SK-N-SH (cell line): ENCODE results near the gene KCNA5. TPM values are rescaled to one million over a fixed set of nuclear protein-coding genes. Genes with fewer than 3 reads are reported as not detected.

Experiments used
- CTCF ChIA-PET: fragments of 300-600, 350-600 bp; formaldehyde crosslinking; extraction: SDS; loops from one replicate; lab custom pipeline; 2021; lab: Yijun Ruan, JAX
- POLR2A ChIA-PET: fragments of 350-600 bp; sonication (Branson Sonifier 250); formaldehyde crosslinking; extraction: SDS; loops from one replicate; lab custom pipeline; 2020; ENCODE audit warnings: antibody characterized with exemption, inconsistent platforms; lab: Yijun Ruan, JAX
- DNase-seq: peaks from one replicate; pipeline ENCODE4 v3.0.0; 2012
- H2AFZ ChIP-seq: fragments of 200-600 bp; sonication (generic); 2 replicates; pipeline ENCODE4 v1.8.1; 2016; ENCODE audit warnings: antibody characterized with exemption, mild to moderate bottlenecking, low read depth
- H3F3A ChIP-seq: fragments of 200-600 bp; sonication (generic); replicated peaks from 2 replicates; pipeline ENCODE3; 2016; ENCODE audit warnings: antibody characterized with exemption, mild to moderate bottlenecking; ENCODE audit not compliant: insufficient read depth
- H3K27ac ChIP-seq, 2 experiments: fragments of 200-500 bp in 1 of 2; fragments of 200-600 bp in 1 of 2; sonication (Bioruptor generic) in 1 of 2; sonication (generic), shearing (Covaris generic) in 1 of 2; 2 replicates each; pipeline versions ENCODE4 v1.5.1 to v1.6.1; 2014 to 2016; ENCODE audit warnings: low read depth in 2 of 2, inconsistent platforms in 1 of 2, low read length in 1 of 2, mild to moderate bottlenecking in 1 of 2, mixed read lengths in 1 of 2
- H3K27me3 ChIP-seq: fragments of 200-600 bp; sonication (generic), shearing (Covaris generic); 2 replicates; pipeline ENCODE4 v1.6.1; 2016; ENCODE audit warnings: mixed run types; ENCODE audit not compliant: insufficient read depth
- H3K36me3 ChIP-seq, 2 experiments: fragments of 200-500 bp in 1 of 2; fragments of 200-600 bp in 1 of 2; sonication (Bioruptor generic) in 1 of 2; sonication (generic) in 1 of 2; replicated peaks in 1 of 2; 2 replicates each; pipeline versions ENCODE3 to v1.5.1; 2014 to 2016; ENCODE audit warnings: low read length in 1 of 2, mild to moderate bottlenecking in 1 of 2; ENCODE audit not compliant: insufficient read depth in 2 of 2, control insufficient read depth in 1 of 2
- H3K4me1 ChIP-seq, 2 experiments: fragments of 200-500 bp in 1 of 2; fragments of 200-600 bp in 1 of 2; sonication (Bioruptor generic) in 1 of 2; sonication (generic), shearing (Covaris generic) in 1 of 2; 2 replicates each; pipeline versions ENCODE4 v1.5.1 to v1.6.1; 2014 to 2016; ENCODE audit warnings: low read depth in 1 of 2, low read length in 1 of 2, mixed run types in 1 of 2; ENCODE audit not compliant: insufficient read depth in 2 of 2, control insufficient read depth in 1 of 2
- H3K4me2 ChIP-seq: fragments of 200-600 bp; sonication (generic), shearing (Covaris generic); 2 replicates; pipeline ENCODE4 v1.6.1; 2017; ENCODE audit warnings: mixed run types
- H3K4me3 ChIP-seq, 2 experiments: fragments of 200-500 bp in 1 of 2; fragments of 200-600 bp in 1 of 2; sonication (Bioruptor generic) in 1 of 2; sonication (generic), shearing (Covaris generic) in 1 of 2; 2 replicates each; pipeline versions ENCODE4 v1.5.1 to v1.8.1; 2014 to 2016; ENCODE audit warnings: low read depth in 2 of 2, inconsistent platforms in 1 of 2, low read length in 1 of 2, mild to moderate bottlenecking in 1 of 2, mixed read lengths in 1 of 2, moderate library complexity in 1 of 2
- H3K79me2 ChIP-seq: fragments of 200-600 bp; sonication (generic); 2 replicates; pipeline ENCODE4 v1.8.1; 2017; ENCODE audit warnings: mild to moderate bottlenecking; ENCODE audit not compliant: insufficient read depth
- H3K9ac ChIP-seq: fragments of 200-600 bp; sonication (generic); 2 replicates; pipeline ENCODE4 v1.6.1; 2017; ENCODE audit warnings: mixed run types
- H3K9me2 ChIP-seq: fragments of 200-600 bp; sonication (generic); 2 replicates; pipeline ENCODE4 v1.6.1; 2017; ENCODE audit warnings: mixed run types
- H3K9me3 ChIP-seq: fragments of 200-600 bp; sonication (generic); 2 replicates; pipeline ENCODE4 v1.6.1; 2017; ENCODE audit warnings: mixed run types, mild to moderate bottlenecking, moderate library complexity
- H4K20me1 ChIP-seq: fragments of 200-600 bp; sonication (generic); 2 replicates; pipeline ENCODE4 v1.6.1; 2017; ENCODE audit warnings: mild to moderate bottlenecking, mixed run types; ENCODE audit not compliant: insufficient read depth
- EP300 ChIP-seq, 2 experiments: IDR thresholded peaks; 2 replicates each; pipeline versions ENCODE4 v1.4.0 to v1.6.1; 2012; ENCODE audit warnings: borderline replicate concordance in 1 of 2, low read depth in 1 of 2, low read length in 1 of 2
- FOXM1 ChIP-seq: IDR thresholded peaks from 2 replicates; pipeline ENCODE4 v1.4.0; 2012; ENCODE audit warnings: low read depth, mild to moderate bottlenecking
- GABPA ChIP-seq: IDR thresholded peaks from 2 replicates; pipeline ENCODE4 v1.4.0; 2012; ENCODE audit warnings: low read depth, mild to moderate bottlenecking
- MEF2A ChIP-seq: IDR thresholded peaks from 2 replicates; pipeline ENCODE4 v1.4.0; 2012; ENCODE audit warnings: low read depth, borderline replicate concordance
- PBX3 ChIP-seq: IDR thresholded peaks from 2 replicates; pipeline ENCODE4; 2012
- RFX5 ChIP-seq: IDR thresholded peaks from 2 replicates; pipeline ENCODE4 v1.6.1; 2012; ENCODE audit warnings: mild to moderate bottlenecking, improper control_type of control experiment, low read length
- WGBS: methylation state at CpG from one replicate; pipeline ENCODE4 v1.1.6; 2017; ENCODE audit warnings: low lambda C conversion rate; 5-methylcytosine and 5-hydroxymethylcytosine counted together
- polyA plus RNA-seq, 3 experiments: library from polyadenylated mRNA; depleted of rRNA; stranded (reverse); fragments of >200 nt; gene quantifications; 2 replicates each; pipeline ENCODE4 v1.2.3, GENCODE V29; 2012
- TF ChIP-seq, protein P1 (sequence below): fragments of 200-600 bp; sonication (generic); IDR thresholded peaks from 2 replicates; pipeline ENCODE4 v1.6.1; 2017; ENCODE audit warnings: antibody characterized with exemption, mild to moderate bottlenecking, moderate library complexity
- TF ChIP-seq, protein P2 (sequence below): IDR thresholded peaks from 2 replicates; pipeline ENCODE4 v1.6.1; 2012; ENCODE audit warnings: mild to moderate bottlenecking, low read depth, low read length, moderate library complexity

Gene KCNA5
- polyA plus RNA-seq, 1 of the 3 experiments (the other 2 are of a cell fraction) = not detected

DNA sequence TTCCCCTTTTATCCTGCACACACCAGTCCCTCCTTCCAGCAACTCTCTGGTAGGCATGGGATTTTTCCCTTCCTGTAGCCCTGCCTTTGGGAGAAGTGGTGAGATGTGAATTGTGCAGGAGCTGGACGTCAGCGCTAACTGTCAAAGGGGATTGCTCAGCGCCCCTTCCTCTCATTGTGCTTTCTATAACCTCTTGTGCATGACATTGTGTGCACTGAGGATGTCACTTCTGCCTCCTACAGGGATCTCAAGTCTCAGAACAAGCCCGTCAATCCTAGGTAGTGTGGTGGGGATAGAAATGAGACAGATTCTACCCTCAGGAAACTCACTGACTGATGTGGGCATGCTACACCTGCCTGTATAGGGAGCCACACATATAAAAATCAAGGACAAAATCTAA, 8.7 kb downstream of the KCNA5 start:
- no peak overlapping the region for H3K27ac ChIP-seq
- CTCF ChIA-PET = no interaction called here
- H2AFZ ChIP-seq = no peak overlapping the region
- no peaks in the 10 kb centered on the region for H3K79me2 ChIP-seq
- H3K9me2 ChIP-seq = no peaks in the 10 kb centered on the region
- H3K9ac ChIP-seq = no peak overlapping the region
- POLR2A ChIA-PET = no interaction called here
- H3K36me3 ChIP-seq = no peaks in the 10 kb centered on the region
- H3K27me3 ChIP-seq = peaks cover 88% of the 10 kb centered on the region
- no peaks in the 10 kb centered on the region for H4K20me1 ChIP-seq
- TF ChIP-seq, protein P1, sequence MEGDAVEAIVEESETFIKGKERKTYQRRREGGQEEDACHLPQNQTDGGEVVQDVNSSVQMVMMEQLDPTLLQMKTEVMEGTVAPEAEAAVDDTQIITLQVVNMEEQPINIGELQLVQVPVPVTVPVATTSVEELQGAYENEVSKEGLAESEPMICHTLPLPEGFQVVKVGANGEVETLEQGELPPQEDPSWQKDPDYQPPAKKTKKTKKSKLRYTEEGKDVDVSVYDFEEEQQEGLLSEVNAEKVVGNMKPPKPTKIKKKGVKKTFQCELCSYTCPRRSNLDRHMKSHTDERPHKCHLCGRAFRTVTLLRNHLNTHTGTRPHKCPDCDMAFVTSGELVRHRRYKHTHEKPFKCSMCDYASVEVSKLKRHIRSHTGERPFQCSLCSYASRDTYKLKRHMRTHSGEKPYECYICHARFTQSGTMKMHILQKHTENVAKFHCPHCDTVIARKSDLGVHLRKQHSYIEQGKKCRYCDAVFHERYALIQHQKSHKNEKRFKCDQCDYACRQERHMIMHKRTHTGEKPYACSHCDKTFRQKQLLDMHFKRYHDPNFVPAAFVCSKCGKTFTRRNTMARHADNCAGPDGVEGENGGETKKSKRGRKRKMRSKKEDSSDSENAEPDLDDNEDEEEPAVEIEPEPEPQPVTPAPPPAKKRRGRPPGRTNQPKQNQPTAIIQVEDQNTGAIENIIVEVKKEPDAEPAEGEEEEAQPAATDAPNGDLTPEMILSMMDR = no peak
- TF ChIP-seq EP300 (IDR thresholded peaks at IDR 0.05; ENCODE audit: borderline replicate concordance in 1 of 2, low read depth in 1 of 2, low read length in 1 of 2) = no peak
- no peak for TF ChIP-seq FOXM1
- no peak for TF ChIP-seq MEF2A
- TF ChIP-seq, all 33 proteins: peak for 0
- DNase-seq = no peak
- Histone ChIP-seq H3K4me3 (no peak overlapping the region), H3K4me1 (no peaks in the 10 kb centered on the region), H3K4me2 (no peak overlapping the region), H3K9me3 (no peaks in the 10 kb centered on the region), H3F3A (no peaks in the 10 kb centered on the region)
- 8% methylated on average over 4 of the region's 4 CpGs for WGBS

- WGBS = 4% methylated on average over 6 of the region's 6 CpGs
- POLR2A ChIA-PET = no interaction called here
Observed at GRCh38 chr12:5059358-5059757, 15.7 kb downstream of the KCNA5 start.

More at GRCh38 chr12:5059358-5059757, 15.7 kb downstream of the KCNA5 start:
- TF ChIP-seq PBX3 = no peak
- TF ChIP-seq MEF2A = no peak
- no peak for TF ChIP-seq RFX5
- TF ChIP-seq, protein P2, sequence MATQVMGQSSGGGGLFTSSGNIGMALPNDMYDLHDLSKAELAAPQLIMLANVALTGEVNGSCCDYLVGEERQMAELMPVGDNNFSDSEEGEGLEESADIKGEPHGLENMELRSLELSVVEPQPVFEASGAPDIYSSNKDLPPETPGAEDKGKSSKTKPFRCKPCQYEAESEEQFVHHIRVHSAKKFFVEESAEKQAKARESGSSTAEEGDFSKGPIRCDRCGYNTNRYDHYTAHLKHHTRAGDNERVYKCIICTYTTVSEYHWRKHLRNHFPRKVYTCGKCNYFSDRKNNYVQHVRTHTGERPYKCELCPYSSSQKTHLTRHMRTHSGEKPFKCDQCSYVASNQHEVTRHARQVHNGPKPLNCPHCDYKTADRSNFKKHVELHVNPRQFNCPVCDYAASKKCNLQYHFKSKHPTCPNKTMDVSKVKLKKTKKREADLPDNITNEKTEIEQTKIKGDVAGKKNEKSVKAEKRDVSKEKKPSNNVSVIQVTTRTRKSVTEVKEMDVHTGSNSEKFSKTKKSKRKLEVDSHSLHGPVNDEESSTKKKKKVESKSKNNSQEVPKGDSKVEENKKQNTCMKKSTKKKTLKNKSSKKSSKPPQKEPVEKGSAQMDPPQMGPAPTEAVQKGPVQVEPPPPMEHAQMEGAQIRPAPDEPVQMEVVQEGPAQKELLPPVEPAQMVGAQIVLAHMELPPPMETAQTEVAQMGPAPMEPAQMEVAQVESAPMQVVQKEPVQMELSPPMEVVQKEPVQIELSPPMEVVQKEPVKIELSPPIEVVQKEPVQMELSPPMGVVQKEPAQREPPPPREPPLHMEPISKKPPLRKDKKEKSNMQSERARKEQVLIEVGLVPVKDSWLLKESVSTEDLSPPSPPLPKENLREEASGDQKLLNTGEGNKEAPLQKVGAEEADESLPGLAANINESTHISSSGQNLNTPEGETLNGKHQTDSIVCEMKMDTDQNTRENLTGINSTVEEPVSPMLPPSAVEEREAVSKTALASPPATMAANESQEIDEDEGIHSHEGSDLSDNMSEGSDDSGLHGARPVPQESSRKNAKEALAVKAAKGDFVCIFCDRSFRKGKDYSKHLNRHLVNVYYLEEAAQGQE = no peak
- TF ChIP-seq GABPA = no peak
- no peak for TF ChIP-seq FOXM1
- TF ChIP-seq, protein P1 = no peak
- TF ChIP-seq, all 33 proteins: peak for 0
- Histone ChIP-seq H3K27ac (no peak overlapping the region), H3K4me1 (no peaks in the 10 kb centered on the region), H2AFZ (no peak overlapping the region), H4K20me1 (no peaks in the 10 kb centered on the region), H3F3A (no peaks in the 10 kb centered on the region), H3K4me2 (no peak overlapping the region), H3K9ac (no peak overlapping the region), H3K79me2 (no peaks in the 10 kb centered on the region), H3K9me2 (no peaks in the 10 kb centered on the region), H3K36me3 (no peaks in the 10 kb centered on the region), H3K9me3 (no peaks in the 10 kb centered on the region), H3K4me3 (no peak overlapping the region), H3K27me3 (peaks cover 89% of the 10 kb centered on the region)
- DNase-seq = no peak
- CTCF ChIA-PET = interaction anchor here (1.7 to 1.9 kb wide), 2 partner anchors 25 to 37 kb away, joined by 5 to 6 read pairs; no protein-coding TSS in a partner anchor
